Activated T-helper 2 cell treated with anti-CD3 and anti-CD28 coated beads, Interferon-gamma antibody, Interleukin-2, Interleukin-4, amounts not matched to agents 10 μg/mL and 5 μg/mL and 100 μg/mL, durations not matched to agents 14 hours and 24 hours and 36 hours (primary cell): Measurements from ENCODE around the gene TRAPPC6A. TPM values are rescaled to one million over a fixed set of nuclear protein-coding genes. Genes with fewer than 3 reads are reported as not detected.

Experiments
- DNase-seq: peaks from one replicate; pipeline ENCODE4 v3.0.0; 2021; ENCODE audit warnings: low spot score
- H3K27ac Mint-ChIP-seq: one replicate; pipeline ENCODE4 v1.8.0; 2021; ENCODE audit warnings: mixed read lengths
- H3K27me3 Mint-ChIP-seq: one replicate; pipeline ENCODE4 v1.8.0; 2021; ENCODE audit warnings: low read depth, mixed read lengths
- H3K36me3 Mint-ChIP-seq: one replicate; pipeline ENCODE4 v1.8.0; 2021; ENCODE audit warnings: low read depth, mixed read lengths
- H3K4me1 Mint-ChIP-seq: one replicate; pipeline ENCODE4 v1.8.0; 2021; ENCODE audit warnings: low read depth, mixed read lengths
- H3K4me3 Mint-ChIP-seq: one replicate; pipeline ENCODE4 v1.8.0; 2021; ENCODE audit warnings: low read depth, mild to moderate bottlenecking, moderate library complexity, mixed read lengths
- H3K9me3 Mint-ChIP-seq: one replicate; pipeline ENCODE4 v1.8.0; 2021; ENCODE audit warnings: mixed read lengths
- intact Hi-C: fragments of 100-400 bp; cut with micrococcal nuclease; formaldehyde crosslinking; loops from one replicate; pipeline ENCODE4 v1.15.1; 2023
- total RNA-seq: library from RNA; stranded (reverse); gene quantifications from 2 replicates; pipeline ENCODE4 v1.2.3, GENCODE V29; 2022

TRAPPC6A gene
- total RNA-seq, 1 donor from 2014 or later, result 27.4 TPM

DNA sequence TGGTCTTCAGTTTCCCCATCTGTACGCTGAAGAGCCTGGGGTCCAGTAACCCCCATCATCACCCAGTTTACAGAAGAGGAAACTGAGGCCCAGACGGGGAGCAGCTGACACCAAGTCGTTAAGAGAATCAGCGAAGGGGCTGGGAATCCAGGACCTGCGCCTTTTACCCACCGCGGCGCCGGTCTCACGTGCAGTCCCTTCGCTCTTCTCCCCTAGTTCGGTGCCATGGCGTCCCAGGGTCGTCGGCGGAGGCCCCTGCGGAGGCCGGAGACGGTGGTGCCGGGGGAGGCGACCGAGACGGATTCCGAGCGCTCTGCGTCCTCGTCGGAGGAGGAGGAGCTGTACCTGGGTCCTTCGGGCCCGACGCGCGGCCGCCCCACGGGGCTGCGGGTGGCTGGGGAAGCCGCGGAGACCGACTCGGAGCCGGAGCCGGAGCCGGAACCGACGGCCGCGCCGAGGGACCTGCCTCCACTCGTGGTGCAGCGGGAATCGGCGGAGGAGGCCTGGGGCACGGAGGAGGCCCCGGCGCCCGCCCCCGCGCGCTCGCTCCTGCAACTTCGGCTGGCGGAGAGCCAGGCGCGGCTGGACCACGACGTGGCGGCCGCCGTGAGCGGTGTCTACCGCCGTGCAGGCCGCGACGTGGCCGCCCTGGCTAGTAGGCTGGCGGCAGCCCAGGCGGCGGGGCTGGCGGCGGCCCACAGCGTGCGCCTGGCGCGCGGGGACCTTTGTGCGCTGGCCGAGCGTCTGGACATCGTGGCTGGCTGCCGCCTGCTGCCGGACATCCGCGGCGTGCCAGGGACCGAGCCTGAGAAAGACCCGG is 1.2 kb upstream of the TRAPPC6A start:
- Mint-ChIP-seq H3K27me3 (no peaks in the 10 kb centered on the region), H3K9me3 (no peaks in the 10 kb centered on the region), H3K27ac (peak overlapping the region; percentile 90), H3K4me3 (peak overlapping the region; percentile 86), H3K36me3 (peaks cover 18% of the 10 kb centered on the region), H3K4me1 (peaks cover 14% of the 10 kb centered on the region)
- intact Hi-C loops, result loop anchor here (2.0 to 10.0 kb wide), 4 partner anchors 86 to 432 kb away; partner anchors contain the start of genes GEMIN7, PPP1R37, RELB and ZNF296
- DNase-seq, result peak; percentile 44

DNA sequence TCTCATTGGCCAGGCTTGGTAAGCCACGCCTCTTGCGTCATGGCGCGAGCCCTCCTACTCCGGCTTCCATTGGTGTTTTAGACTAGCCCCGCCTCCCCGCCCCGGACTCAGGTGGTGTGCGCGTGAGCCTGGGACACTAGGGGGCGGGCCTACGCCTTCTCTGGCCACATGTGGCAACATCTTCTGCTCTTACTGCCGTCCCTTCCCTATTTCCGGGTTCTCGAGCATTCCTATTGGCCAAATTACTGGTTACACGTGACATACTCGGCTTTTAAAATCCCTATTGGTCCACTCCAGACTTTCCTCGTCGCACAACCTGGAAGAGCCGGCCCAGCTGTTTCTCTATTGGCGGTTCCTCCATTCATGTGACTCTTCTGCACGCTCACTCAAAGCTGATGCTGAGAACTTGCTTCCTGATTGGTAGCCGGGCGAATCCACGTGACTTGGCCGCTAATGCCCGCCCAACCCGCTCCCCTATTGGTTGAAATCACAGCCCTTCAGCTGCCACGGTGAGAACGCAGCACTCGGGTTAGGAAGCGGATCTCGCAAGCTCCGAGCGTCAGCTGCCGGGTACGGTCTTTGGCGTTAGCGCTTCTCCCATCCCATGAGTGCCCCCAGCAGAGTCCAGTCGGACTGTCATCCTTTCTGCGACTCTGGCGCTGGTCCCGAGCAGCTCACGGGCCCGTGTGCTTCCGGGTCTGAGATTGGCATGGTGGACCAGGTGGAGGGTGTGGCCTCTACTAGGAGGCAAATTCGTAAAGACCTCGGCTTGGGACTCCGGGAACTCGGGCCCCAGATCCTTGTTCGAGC is 430 bp upstream of the TRAPPC6A start, which contains the start of gene BLOC1S3:
BLOC1S3 (plus strand) TSS at position 523 of the 810 bp plus-strand sequence. CDS start 513 bp downstream, outside the sequence.
- H3K4me3 Mint-ChIP-seq, result peak within 1 kb of the TSS; percentile 86
- no peaks in the 10 kb centered on the region for H3K27me3 Mint-ChIP-seq
- H3K27ac Mint-ChIP-seq, result peak within 1 kb of the TSS; percentile 90
- H3K9me3 Mint-ChIP-seq, result no peaks in the 10 kb centered on the region
- peaks cover 18% of the 10 kb centered on the region for H3K36me3 Mint-ChIP-seq
- peak; percentile 100 for DNase-seq
- intact Hi-C loops, result loop anchor here (1.0 to 10.0 kb wide), 5 partner anchors 14 to 432 kb away; partner anchors contain the start of genes GEMIN7, PPP1R37, RELB and ZNF296
- H3K4me1 Mint-ChIP-seq, result peaks cover 17% of the 10 kb centered on the region

DNA sequence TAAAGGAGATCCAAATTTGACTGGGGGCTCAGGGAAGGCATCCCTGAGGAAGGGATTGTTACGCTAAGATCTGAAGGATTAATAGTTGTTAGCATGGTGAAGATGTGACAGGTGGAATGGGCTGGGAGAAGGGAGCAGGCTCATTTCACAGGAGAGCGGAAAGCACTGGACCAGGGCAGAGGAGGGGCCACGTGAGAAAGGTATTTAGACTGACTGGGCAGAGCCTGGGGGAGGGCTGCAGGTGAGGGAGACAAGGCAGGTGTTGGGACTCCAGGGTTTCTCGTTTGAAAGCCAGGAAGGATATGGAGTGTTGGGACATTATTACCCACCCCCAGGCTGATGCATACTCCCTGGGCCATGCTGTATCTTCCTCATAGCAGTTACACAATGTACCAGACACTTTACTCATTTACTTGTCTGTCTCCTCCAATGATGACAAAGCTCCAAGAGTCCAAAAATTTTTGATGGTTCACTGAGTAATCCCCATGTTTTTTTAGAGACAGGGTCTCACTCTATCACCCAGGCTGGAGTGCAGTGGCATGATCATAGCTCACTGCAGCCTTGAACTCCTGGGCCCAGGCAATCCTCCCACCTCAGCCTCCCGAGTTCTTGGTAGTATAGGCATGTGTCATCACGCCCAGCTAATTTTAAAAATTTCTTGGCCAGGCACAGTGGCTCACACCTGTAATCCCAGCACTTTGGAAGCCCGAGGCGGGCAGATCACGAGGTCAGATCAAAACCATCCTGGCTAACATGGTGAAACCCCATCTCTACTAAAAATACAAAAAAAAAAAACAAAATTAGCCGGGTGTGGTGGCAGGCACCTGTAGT is 2.3 kb downstream of the TRAPPC6A start:
- Mint-ChIP-seq H3K27me3 (no peaks in the 10 kb centered on the region), H3K27ac (peak overlapping the region; percentile 1), H3K4me1 (peaks cover 28% of the 10 kb centered on the region), H3K36me3 (peaks cover 3% of the 10 kb centered on the region), H3K4me3 (peak overlapping the region; percentile 23), H3K9me3 (no peaks in the 10 kb centered on the region)
- intact Hi-C loops, result loop anchor here (5.0 to 10.0 kb wide), 2 partner anchors 98 to 171 kb away; partner anchors contain the start of genes GEMIN7, RELB and ZNF296
- no peak for DNase-seq

DNA sequence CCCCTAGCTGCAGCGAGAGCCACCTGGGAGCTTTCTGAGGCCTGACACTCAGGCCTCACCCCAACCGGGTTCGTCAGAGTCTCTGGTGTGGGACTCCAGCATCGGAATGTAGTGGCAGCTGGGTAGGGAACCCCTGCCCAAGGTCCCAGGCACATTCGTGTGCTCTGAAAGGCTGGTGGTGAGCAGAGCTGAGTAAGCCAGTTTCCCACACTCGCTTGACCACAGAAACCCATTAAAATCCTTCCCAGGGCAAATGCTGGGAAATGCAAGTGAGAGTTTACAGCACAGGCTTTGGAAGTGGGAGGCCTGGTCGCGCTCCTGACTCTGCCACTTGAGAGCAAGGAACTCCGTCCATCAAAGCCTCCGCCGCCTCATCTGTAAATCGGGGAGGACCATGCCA is 4.2 kb downstream of the TRAPPC6A start:
- Mint-ChIP-seq H3K27me3 (no peaks in the 10 kb centered on the region), H3K4me3 (no peak overlapping the region), H3K9me3 (no peaks in the 10 kb centered on the region), H3K27ac (no peak overlapping the region), H3K4me1 (peaks cover 30% of the 10 kb centered on the region), H3K36me3 (peaks cover 3% of the 10 kb centered on the region)
- intact Hi-C loops, result loop anchor here (10.0 kb wide), 1 partner anchor 169 kb away; the partner anchor contains the start of gene RELB
- DNase-seq, result no peak

DNA sequence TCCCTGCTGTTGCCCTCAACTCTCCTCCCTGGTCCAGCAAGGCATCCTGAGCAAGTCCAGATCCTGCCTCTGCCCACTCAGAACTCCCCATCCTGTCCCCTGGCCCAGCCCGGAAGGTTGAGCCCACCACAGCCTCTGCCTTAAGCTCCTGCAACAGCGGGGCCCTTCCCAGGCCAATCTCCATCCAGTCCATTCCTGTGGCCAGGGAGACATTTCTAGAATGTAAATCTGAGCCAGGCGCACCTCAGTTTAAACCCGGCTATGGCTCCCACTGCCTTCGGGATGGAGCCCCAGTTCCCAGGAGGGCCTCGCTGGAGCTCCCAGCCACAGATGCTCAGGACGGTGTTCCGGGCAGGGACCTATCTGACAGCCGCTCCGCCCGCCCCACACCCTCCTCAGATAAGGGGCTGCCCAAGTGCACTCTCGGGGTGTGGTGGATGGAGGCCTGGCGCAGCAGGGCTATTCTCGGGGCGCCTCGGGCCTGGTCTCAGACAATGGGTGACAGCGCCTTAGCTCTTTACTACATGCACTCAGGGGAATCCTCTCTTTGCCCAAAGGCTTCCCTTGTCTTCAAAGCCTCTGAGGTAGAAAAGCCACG is 5.3 kb downstream of the TRAPPC6A start:
- Mint-ChIP-seq H3K27me3 (no peaks in the 10 kb centered on the region), H3K9me3 (no peaks in the 10 kb centered on the region), H3K27ac (peak overlapping the region; percentile 72), H3K4me1 (peaks cover 30% of the 10 kb centered on the region), H3K36me3 (no peaks in the 10 kb centered on the region), H3K4me3 (peak overlapping the region; percentile 17)
- intact Hi-C loops, result loop anchor here (10.0 kb wide), 1 partner anchor 168 kb away; the partner anchor contains the start of gene RELB
- no peak for DNase-seq

DNA sequence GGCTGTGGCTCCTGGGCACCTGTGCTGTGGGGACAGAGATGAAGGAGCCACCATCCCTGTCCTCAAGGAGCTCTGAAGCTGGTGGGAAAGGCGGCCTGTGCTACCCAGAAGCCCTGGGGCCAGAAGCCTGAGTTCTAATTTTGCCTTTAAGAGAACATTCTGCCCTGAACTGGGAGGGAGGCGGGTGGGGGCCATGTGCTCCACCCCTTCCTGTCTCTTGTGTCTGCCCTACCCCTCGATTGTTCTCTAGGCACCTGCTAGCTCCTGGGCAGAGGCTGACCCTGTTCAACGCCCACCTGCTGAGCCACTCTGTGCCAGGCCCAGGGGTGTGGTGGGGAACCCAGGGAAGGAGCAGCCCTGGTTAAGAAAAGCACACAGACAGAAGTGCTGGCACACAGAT is 5.9 kb downstream of the TRAPPC6A start:
- Mint-ChIP-seq H3K9me3 (no peaks in the 10 kb centered on the region), H3K4me1 (peaks cover 29% of the 10 kb centered on the region), H3K36me3 (no peaks in the 10 kb centered on the region), H3K27ac (peak overlapping the region; percentile 72), H3K4me3 (peak overlapping the region; percentile 30), H3K27me3 (no peaks in the 10 kb centered on the region)
- DNase-seq, result no peak
- intact Hi-C loops, result loop anchor here (10.0 kb wide), 1 partner anchor 167 kb away; the partner anchor contains the start of gene RELB

DNA sequence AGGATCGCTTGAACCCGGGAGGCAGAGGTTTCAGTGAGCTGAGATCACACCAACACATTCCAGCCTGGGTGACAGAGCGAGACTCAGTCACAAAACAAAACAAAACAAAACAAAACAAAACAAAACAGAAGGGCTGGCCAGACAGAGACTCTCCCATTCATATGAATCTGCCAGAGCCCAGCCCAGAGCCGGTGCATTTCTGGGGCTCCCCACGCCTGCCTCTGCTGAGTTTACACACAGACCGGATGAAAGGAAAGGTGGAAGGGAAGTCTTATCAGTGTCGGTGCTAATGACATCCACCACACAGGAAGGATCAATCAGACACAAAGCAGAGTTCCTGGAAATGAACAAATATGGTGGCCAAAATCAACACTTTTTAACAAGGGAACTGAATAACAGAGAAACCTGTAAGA is 6.8 kb downstream of the TRAPPC6A start:
- DNase-seq, result peak; percentile 62
- H3K36me3 Mint-ChIP-seq, result no peaks in the 10 kb centered on the region
- H3K4me1 Mint-ChIP-seq, result peaks cover 32% of the 10 kb centered on the region
- H3K9me3 Mint-ChIP-seq, result no peaks in the 10 kb centered on the region
- no peaks in the 10 kb centered on the region for H3K27me3 Mint-ChIP-seq
- intact Hi-C loops, result loop anchor here (10.0 kb wide), 1 partner anchor 166 kb away; the partner anchor contains the start of gene RELB
- peak overlapping the region; percentile 70 for H3K4me3 Mint-ChIP-seq
- peak overlapping the region; percentile 98 for H3K27ac Mint-ChIP-seq

DNA sequence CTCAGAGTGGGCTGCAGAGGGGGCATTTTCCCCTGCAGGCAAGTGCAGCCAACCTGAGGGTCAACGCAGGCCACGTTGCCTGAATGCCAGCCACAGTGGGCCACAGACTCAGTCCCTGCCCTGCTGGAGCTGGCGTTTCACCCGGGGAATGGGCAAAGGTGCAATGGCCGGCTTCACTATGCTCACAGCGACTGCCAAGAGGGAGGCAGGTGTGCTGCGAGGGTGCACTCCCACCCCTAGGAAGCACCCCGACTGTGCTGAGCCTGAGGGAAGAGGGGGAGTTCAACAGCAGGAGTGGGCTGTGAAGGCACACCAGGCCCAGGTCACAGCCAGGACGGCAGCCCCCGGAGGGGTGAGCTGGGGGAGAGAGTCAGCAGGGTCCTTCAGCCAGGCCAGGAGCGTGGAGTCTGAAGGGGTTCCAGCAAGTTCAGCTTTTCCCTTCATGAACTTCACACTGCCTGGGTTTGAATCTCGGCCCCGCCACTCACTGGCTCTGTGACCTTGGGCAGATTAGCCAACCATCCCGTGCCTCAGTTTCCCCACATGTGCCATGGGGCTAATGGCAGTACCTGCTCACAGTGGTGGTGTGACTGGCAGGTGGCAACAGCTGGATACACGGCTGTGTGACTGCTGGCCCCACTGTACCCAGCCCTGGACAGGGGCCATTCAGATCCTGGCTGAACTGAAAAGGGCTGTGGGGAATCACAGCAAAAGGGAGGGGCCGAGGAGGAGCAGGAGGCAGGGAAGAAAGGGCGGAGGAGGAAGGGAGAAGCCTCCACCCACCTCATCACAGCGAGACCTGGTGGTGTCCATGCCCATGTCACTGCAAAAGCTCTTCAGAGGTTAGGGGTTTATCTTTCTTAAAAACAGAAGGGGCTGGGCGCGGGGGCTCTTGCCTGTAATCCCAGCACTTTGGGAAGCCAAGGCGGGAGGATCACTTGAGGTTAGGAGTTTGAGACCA is 7.6 kb downstream of the TRAPPC6A start:
- H3K27ac Mint-ChIP-seq, result peak overlapping the region; percentile 98
- peaks cover 29% of the 10 kb centered on the region for H3K4me1 Mint-ChIP-seq
- no peaks in the 10 kb centered on the region for H3K9me3 Mint-ChIP-seq
- H3K4me3 Mint-ChIP-seq, result peak overlapping the region; percentile 70
- intact Hi-C loops, result loop anchor here (10.0 kb wide), 1 partner anchor 166 kb away; the partner anchor contains the start of gene RELB
- H3K36me3 Mint-ChIP-seq, result no peaks in the 10 kb centered on the region
- no peak for DNase-seq
- no peaks in the 10 kb centered on the region for H3K27me3 Mint-ChIP-seq

DNA sequence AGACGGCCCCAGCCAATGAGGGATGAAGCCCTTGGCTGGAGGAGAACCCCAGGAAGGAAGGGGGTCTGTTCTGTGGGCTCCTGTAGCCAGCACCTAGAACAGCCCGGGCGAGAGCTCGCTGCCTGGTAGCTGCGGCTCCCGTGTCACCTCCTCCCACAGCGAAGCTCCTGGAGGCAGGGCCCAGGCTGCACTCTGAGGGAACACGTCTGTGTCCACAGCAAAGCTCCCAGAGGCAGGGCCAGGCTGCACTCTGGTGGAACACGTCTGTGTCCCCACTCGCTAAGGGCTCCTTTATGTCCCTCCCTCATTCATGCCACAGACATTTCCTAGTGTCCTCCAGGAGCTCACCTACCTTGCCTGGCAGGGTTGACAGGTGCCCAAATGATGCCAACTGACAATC is 8.4 kb downstream of the TRAPPC6A start:
- peak overlapping the region; percentile 69 for H3K27ac Mint-ChIP-seq
- H3K4me3 Mint-ChIP-seq, result no peak overlapping the region
- H3K4me1 Mint-ChIP-seq, result peaks cover 29% of the 10 kb centered on the region
- no peaks in the 10 kb centered on the region for H3K9me3 Mint-ChIP-seq
- H3K36me3 Mint-ChIP-seq, result no peaks in the 10 kb centered on the region
- no peaks in the 10 kb centered on the region for H3K27me3 Mint-ChIP-seq
- intact Hi-C loops, result loop anchor here (10.0 kb wide), 1 partner anchor 165 kb away; the partner anchor contains the start of gene RELB
- no peak for DNase-seq

DNA sequence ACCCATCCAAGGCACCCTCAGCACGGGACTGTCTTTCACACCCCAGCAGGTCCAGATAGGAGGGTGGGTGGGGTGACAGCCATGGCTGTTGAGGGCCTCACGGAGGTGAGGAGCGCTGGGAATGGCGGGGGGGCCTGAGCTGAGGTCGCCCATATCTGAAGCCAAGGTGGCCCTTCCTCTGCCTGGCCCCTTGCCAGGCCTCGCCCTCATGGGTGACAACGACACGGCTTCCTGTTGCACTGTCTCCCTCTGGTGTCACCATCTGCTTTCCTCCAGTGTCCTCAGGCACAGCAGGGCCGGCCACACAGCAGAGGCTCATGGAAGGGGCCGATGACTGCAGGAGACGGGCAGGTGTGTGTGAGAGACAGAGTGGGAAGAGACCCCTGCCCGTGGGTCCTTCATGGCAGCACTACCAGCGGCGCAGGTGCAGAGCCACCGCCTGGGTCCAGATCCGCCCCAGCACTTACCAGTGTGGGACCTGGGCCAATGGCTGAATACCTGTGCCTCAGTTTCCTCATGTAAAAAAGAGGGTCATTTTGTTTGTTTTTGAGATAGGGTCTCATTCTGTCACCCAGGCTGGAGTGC is 9.2 kb downstream of the TRAPPC6A start:
- H3K4me1 Mint-ChIP-seq, result peaks cover 32% of the 10 kb centered on the region
- no peak overlapping the region for H3K4me3 Mint-ChIP-seq
- intact Hi-C loops, result no loop called here
- no peaks in the 10 kb centered on the region for H3K9me3 Mint-ChIP-seq
- DNase-seq, result no peak
- H3K27me3 Mint-ChIP-seq, result no peaks in the 10 kb centered on the region
- H3K36me3 Mint-ChIP-seq, result no peaks in the 10 kb centered on the region
- H3K27ac Mint-ChIP-seq, result no peak overlapping the region
